BE2C (cell line): ENCODE results near the gene CORO1C.

Experiments
- DNase-seq: peaks from one replicate; pipeline ENCODE4 v3.0.0-alpha.2; 2020
- H3K27me3 ChIP-seq: fragments of 250-450 bp; sonication (Bioruptor Pico); 2 replicates; pipeline ENCODE4 v1.5.1; 2020; ENCODE audit warnings: mild to moderate bottlenecking
- H3K36me3 ChIP-seq: fragments of 250-450 bp; sonication (Bioruptor Pico); 2 replicates; pipeline ENCODE4 v1.5.1; 2020; ENCODE audit warnings: mild to moderate bottlenecking
- H3K4me1 ChIP-seq: fragments of 250-450 bp; sonication (Bioruptor Pico); 2 replicates; pipeline ENCODE4 v1.5.1; 2020
- H3K4me3 ChIP-seq: 2 replicates; pipeline ENCODE4 v1.5.1; 2011; ENCODE audit warnings: low read depth, low read length
- H3K9me3 ChIP-seq: fragments of 250-450 bp; sonication (Bioruptor Pico); 2 replicates; pipeline ENCODE4 v1.5.1; 2020
- TF ChIP-seq, protein P1 (sequence below): IDR thresholded peaks from 2 replicates; pipeline ENCODE4 v1.5.1; 2012; ENCODE audit warnings: mild to moderate bottlenecking, low read depth, low read length

CORO1C gene

DNA sequence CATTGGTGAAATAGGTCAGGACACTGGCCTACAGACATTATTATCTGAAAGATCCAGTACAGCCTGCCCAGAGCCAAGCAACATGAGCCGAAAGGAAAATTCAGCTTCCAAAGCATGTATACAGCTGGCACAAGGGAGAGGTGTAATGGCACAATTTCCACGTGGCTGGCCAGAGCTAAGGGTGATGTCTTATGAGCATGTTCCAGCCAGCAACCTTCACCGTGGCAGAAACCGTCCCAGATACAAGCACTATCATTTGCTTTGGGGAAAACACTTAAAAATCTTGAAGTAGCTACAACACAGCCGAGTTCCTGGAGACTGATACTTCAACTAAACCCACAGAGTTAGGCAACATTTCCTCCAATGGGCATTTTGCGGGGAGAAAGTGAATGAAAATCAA, 44.5 kb downstream of the CORO1C start:
- Histone ChIP-seq H3K4me1 (peaks cover 34% of the 10 kb centered on the region), H3K9me3 (no peaks in the 10 kb centered on the region), H3K4me3 (no peak overlapping the region), H3K27me3 (no peaks in the 10 kb centered on the region), H3K36me3 (no peaks in the 10 kb centered on the region; the same call in 1 of the 2 replicates)
- no peak for DNase-seq
- TF ChIP-seq, protein P1, sequence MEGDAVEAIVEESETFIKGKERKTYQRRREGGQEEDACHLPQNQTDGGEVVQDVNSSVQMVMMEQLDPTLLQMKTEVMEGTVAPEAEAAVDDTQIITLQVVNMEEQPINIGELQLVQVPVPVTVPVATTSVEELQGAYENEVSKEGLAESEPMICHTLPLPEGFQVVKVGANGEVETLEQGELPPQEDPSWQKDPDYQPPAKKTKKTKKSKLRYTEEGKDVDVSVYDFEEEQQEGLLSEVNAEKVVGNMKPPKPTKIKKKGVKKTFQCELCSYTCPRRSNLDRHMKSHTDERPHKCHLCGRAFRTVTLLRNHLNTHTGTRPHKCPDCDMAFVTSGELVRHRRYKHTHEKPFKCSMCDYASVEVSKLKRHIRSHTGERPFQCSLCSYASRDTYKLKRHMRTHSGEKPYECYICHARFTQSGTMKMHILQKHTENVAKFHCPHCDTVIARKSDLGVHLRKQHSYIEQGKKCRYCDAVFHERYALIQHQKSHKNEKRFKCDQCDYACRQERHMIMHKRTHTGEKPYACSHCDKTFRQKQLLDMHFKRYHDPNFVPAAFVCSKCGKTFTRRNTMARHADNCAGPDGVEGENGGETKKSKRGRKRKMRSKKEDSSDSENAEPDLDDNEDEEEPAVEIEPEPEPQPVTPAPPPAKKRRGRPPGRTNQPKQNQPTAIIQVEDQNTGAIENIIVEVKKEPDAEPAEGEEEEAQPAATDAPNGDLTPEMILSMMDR = no peak

DNA sequence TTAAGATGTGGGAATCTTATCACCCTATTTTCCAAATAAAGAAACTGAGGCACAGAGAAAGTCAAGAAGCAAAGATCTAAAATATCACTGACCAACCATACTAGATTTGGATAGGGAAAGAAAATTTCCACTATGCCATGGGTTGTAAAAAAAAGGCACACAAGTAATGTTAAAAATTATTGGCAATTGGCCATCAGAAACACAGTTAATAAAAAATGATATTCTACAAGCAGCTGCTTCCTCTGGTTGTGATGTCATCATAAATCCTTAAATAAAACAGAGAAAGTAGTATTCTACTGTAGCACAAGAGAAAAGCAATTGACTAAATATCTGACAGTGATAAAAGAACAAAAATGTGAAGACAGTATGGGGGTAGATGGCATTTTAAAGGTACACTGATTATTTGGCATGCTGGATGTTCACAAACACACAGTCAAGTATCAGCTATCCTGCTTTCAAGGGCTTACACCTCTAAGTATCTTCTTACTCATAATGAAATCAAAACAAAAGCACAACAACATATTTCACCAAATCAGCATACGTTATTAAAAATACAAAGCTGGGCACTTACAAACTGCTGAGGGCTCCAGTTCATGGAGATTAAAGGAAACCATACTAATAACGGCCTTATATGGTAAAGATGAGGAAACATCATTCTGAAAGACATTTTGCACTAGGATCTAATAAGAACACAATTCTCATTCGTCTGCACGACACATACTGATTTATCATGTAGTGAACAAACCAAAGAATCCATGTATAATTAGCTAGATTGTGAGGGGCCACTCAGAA, 45.7 kb downstream of the CORO1C start:
- Histone ChIP-seq H3K27me3 (no peaks in the 10 kb centered on the region), H3K4me1 (peaks cover 30% of the 10 kb centered on the region), H3K4me3 (no peak overlapping the region), H3K9me3 (no peaks in the 10 kb centered on the region), H3K36me3 (no peaks in the 10 kb centered on the region; the same call in 1 of the 2 replicates)
- DNase-seq = no peak
- TF ChIP-seq, protein P1 = no peak

DNA sequence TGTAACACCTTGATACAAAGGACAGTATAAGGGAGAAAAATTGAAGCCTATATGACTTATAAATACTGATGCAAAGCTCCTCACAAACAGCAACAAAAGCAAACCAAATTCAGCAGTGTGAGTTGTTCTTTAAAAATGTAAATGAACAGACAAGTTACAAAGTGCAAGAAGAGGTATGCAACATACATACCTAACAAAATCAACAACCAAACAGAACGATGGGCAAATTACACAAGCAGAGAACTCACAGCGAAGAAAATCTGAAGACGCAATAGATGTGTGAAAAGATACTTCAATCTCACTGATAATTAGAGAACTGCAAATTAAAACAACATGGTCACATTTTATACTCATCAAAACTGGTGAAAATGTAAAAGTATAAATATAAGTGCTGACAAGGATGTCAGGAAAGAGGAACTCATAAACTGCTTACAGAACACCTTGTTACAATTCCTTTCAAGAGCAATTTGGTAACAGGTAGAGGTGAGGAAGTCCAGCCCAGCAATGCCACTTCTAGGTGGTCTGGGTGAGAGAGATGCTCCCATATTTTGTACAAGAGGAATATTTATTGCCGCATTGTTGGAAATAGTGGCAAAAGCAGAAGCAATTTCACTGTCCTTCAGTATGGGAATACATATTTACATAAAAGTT, 47.3 kb downstream of the CORO1C start:
- H3K36me3 ChIP-seq = no peaks in the 10 kb centered on the region; the same call in 1 of the 2 replicates
- TF ChIP-seq, protein P1 = no peak
- DNase-seq = no peak
- H3K9me3 ChIP-seq = no peaks in the 10 kb centered on the region; the same call in 1 of the 2 replicates
- H3K27me3 ChIP-seq = no peaks in the 10 kb centered on the region
- H3K4me3 ChIP-seq = no peak overlapping the region
- H3K4me1 ChIP-seq = peaks cover 14% of the 10 kb centered on the region

DNA sequence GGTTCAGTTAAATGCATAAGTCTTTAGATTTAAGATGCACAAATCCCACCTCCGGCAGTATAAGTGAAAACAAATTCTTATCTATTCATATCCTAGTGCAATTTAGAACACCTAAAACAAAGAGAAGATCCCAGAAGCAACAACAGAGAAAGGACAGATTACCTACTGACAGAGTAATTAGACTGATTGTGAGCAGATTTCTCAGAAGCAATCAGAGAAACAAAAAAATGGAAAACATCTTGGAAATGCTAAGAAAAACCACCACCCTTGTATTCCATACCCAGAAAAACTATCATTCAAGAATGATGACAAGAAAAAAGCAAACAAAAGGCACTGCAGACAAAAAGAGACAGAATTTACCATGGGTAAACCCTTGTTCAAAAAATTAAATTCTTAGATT, 50.0 kb downstream of the CORO1C start:
- Histone ChIP-seq H3K4me1 (peaks cover 9% of the 10 kb centered on the region), H3K27me3 (no peaks in the 10 kb centered on the region), H3K9me3 (no peaks in the 10 kb centered on the region; the same call in 1 of the 2 replicates), H3K4me3 (no peak overlapping the region), H3K36me3 (peaks cover 18% of the 10 kb centered on the region)
- DNase-seq = no peak
- TF ChIP-seq, protein P1 = no peak

DNA sequence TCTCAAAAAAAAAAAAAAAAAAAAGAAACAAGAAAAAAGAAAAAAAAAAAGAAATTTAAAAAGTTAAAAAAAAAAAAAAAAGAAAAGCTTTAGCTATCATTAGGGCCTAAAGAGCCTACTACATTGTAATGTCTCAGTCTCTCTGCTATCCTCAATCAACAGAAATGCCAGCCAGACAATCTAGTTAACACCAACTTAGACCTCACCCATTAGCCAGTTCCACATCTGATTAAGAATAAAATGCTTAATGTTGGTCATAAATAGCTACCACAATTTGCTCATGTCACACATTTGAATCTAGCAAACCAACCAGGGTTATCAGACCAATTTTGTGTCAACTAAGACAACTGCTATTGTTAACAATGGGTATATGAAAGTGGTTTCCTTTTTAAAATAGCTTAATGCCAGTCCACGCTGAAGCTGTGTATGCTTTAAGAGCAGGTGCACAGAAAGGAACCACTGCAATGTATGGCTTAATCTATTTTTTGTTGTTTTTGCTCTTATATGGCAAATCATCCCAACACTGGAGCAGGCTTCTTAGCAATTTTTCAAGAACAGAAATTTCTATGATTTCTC, 52.1 kb downstream of the CORO1C start:
- H3K9me3 ChIP-seq = no peaks in the 10 kb centered on the region; the same call in 1 of the 2 replicates
- H3K27me3 ChIP-seq = no peaks in the 10 kb centered on the region
- no peaks in the 10 kb centered on the region for H3K4me1 ChIP-seq
- no peak for DNase-seq
- peaks cover 27% of the 10 kb centered on the region for H3K36me3 ChIP-seq
- TF ChIP-seq, protein P1 = no peak
- no peak overlapping the region for H3K4me3 ChIP-seq
